DND-41 (cell line): Measurements from ENCODE around the gene RAPGEF5.

Experiments used
- EZH2 ChIP-seq: IDR thresholded peaks from 3 replicates; pipeline ENCODE4 v1.6.1; 2012; ENCODE audit warnings: borderline replicate concordance, low read depth, mild to moderate bottlenecking, moderate library complexity, low read length, inconsistent platforms; ENCODE audit not compliant: severe bottlenecking
- TF ChIP-seq, protein P1 (sequence below): IDR thresholded peaks from 2 replicates; pipeline ENCODE4 v1.5.1; 2012; ENCODE audit warnings: borderline replicate concordance, low read length, moderate library complexity, mild to moderate bottlenecking; ENCODE audit not compliant: poor library complexity, severe bottlenecking; ENCODE audit errors: extremely low read depth

DNA sequence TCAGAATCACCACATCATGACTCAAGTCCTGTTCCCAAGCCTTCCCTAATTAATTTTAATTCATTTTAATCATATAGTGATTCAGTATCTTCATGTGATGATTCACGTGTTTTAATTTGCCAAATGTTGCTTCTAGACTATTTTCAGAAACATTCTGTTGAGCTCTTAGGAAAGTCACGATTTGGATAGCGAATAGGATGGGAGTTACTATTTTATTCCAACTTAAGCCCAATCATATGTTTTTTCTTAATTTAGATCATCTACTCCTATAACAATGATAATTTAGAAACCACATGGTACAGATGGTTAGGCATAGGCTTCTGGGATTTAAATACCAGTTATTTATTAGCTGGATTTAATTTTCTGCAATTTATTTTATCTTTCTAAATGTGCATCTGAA lies 49.1 kb downstream of the RAPGEF5 start:
- TF ChIP-seq, protein P1, sequence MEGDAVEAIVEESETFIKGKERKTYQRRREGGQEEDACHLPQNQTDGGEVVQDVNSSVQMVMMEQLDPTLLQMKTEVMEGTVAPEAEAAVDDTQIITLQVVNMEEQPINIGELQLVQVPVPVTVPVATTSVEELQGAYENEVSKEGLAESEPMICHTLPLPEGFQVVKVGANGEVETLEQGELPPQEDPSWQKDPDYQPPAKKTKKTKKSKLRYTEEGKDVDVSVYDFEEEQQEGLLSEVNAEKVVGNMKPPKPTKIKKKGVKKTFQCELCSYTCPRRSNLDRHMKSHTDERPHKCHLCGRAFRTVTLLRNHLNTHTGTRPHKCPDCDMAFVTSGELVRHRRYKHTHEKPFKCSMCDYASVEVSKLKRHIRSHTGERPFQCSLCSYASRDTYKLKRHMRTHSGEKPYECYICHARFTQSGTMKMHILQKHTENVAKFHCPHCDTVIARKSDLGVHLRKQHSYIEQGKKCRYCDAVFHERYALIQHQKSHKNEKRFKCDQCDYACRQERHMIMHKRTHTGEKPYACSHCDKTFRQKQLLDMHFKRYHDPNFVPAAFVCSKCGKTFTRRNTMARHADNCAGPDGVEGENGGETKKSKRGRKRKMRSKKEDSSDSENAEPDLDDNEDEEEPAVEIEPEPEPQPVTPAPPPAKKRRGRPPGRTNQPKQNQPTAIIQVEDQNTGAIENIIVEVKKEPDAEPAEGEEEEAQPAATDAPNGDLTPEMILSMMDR, result no peak
- no peak for TF ChIP-seq EZH2
